Measurements from ENCODE around the gene PLCZ1.
"Not testable (repeated sequence)": the region's sequence is repeated elsewhere in the genome, so short reads cannot be mapped to it uniquely, and the experiment has no call there.

Gene PLCZ1

GRCh38 chr12:18696971-18697602 lies 40.7 kb downstream of the PLCZ1 start:
- no peak for DNase-seq

GRCh38 chr12:18693986-18694385 lies 43.8 kb downstream of the PLCZ1 start:
- DNase-seq, result not testable (repeated sequence)

GRCh38 chr12:18690653-18691052 lies 47.2 kb downstream of the PLCZ1 start:
- peak; percentile 28 for DNase-seq

- DNase-seq, result no peak
Observed at GRCh38 chr12:18689771-18690170, 48.0 kb downstream of the PLCZ1 start.

GRCh38 chr12:18684430-18684829 lies 53.4 kb downstream of the PLCZ1 start:
- DNase-seq, result no peak

GRCh38 chr12:18683327-18684013 lies 54.3 kb downstream of the PLCZ1 start:
- DNase-seq, result peak; percentile 20

GRCh38 chr12:18681818-18682217 lies 56.0 kb downstream of the PLCZ1 start:
- DNase-seq, result no peak

GRCh38 chr12:18676996-18677588 lies 60.7 kb downstream of the PLCZ1 start:
- DNase-seq, result no peak

- DNase-seq, result no peak
Observed at GRCh38 chr12:18676141-18676540, 61.7 kb downstream of the PLCZ1 start.

GRCh38 chr12:18658829-18659228 lies 79.0 kb downstream of the PLCZ1 start:
- DNase-seq, result no peak

GRCh38 chr12:18658179-18658578 lies 79.6 kb downstream of the PLCZ1 start:
- DNase-seq, result no peak

GRCh38 chr12:18655351-18655750 lies 82.5 kb downstream of the PLCZ1 start:
- DNase-seq, result no peak

GRCh38 chr12:18653465-18653864 lies 84.3 kb downstream of the PLCZ1 start:
- DNase-seq, result no peak

- DNase-seq, result no peak
Observed at GRCh38 chr12:18652596-18652995, 85.2 kb downstream of the PLCZ1 start.

- no peak for DNase-seq
Observed at GRCh38 chr12:18651525-18651924, 86.3 kb downstream of the PLCZ1 start.

GRCh38 chr12:18646286-18646890 lies 91.4 kb downstream of the PLCZ1 start:
- no peak for DNase-seq

GRCh38 chr12:18644564-18644963 lies 93.2 kb downstream of the PLCZ1 start:
- no peak for DNase-seq

- no peak for DNase-seq
Observed at GRCh38 chr12:18643681-18644080, 94.1 kb downstream of the PLCZ1 start.

GRCh38 chr12:18640321-18640955 lies 97.4 kb downstream of the PLCZ1 start:
- no peak for DNase-seq

- DNase-seq, result no peak
Observed at GRCh38 chr12:18634382-18634781, 103.4 kb downstream of the PLCZ1 start.
